Measurements from ENCODE around the gene PRAME. TPM values are rescaled to one million over a fixed set of nuclear protein-coding genes. Genes with fewer than 3 reads are reported as not detected.
"Not testable (repeated sequence)": the region's sequence is repeated elsewhere in the genome, so short reads cannot be mapped to it uniquely, and the experiment has no call there.

PRAME gene
- total RNA-seq, 5 donors from 2014 or later (not counting 1 experiment from before 2014, with no cell fraction given): 1.7 to 2.7 (median 2.0) TPM; not detected in 2

DNA sequence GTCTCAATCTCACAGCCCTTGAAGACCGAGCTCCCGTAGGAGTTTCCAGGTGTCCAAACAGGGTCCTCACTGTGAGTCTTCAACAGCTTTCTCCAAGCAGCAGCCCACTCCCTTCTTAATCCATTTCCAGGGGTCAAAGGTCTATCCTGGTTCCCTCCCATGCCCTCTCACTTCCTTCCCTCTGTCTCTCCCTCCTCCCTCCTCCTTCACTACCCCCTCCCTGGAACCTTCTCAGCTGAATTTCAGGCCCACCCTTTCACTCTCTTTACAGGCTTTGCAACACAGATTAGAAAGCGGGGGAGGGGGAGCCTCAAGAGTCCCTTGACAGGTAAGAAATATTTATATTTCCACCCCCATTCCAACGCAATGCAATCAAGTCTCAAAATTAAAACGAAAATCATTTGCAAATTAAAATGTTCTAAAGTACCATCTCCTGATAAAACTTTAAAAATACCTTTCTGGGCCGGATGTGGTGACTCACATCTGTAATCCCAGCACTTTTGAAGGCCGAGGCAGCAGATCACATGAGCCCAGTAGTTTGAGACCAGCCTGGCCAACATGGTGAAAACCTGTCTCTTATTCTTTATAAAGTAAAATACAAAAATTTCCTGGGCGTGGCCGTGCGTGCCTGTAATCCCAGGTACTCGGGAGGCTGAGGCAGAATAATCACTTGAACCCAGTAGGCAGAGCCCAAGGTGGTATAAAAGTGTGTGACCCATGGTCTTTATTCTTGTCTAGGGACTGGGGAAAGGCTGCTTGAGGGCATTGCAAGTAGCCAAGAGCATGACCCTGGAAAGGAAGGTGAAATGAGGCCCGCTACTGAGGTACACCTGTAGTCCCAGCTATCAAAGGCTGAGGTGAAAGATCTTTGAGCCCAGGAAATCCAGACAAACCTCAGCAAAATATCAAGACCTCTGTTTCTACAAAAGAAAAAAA lies 38.1 kb downstream of the PRAME start:
- POLR2A ChIA-PET: no interaction called here
- Mint-ChIP-seq H3K27me3 (peaks cover 24 to 27% of the 10 kb centered on the region in 2 donors), H3K9me3 (no peaks in the 10 kb centered on the region), H3K4me3 (no peak overlapping the region), H3K27ac (no peak overlapping the region), H3K36me3 (no peaks in the 10 kb centered on the region), H3K4me1 (no peaks in the 10 kb centered on the region)
- Histone ChIP-seq H3K9me3 (no peaks in the 10 kb centered on the region), H3K36me3 (ENCODE audit: control insufficient read depth in 2 of 2, extremely low read depth in 1 of 2, insufficient read depth in 1 of 2, low read length in 1 of 2) (no peaks in the 10 kb centered on the region), H3K4me1 (ENCODE audit: control insufficient read depth in 1 of 2, extremely low read depth in 1 of 2, insufficient read depth in 2 of 2, low read length in 2 of 2) (no peaks in the 10 kb centered on the region), H3K4me3 (ENCODE audit: control insufficient read depth in 1 of 2, extremely low read depth in 1 of 2, low read length in 1 of 2) (no peak overlapping the region), H3K27me3 (replicated peaks in 1 of 2; ENCODE audit: control insufficient read depth in 2 of 2, extremely low read depth in 1 of 2, insufficient read depth in 2 of 2, low read length in 1 of 2) (peaks cover 0 to 14% of the 10 kb centered on the region in 2 experiments), H3K27ac (ENCODE audit: low read length) (no peak overlapping the region)
- ATAC-seq (replicated peaks in 1 of 4) (no peak), DNase-seq (no peak)
- WGBS (ENCODE audit: insufficient coverage): 82% methylated on average over 9 of the region's 12 CpGs
- CTCF ChIA-PET: interaction anchor here in 1 of 2 donors (0.7 kb wide), 1 partner anchor 12 kb away, joined by 3 read pairs; no protein-coding TSS in a partner anchor

DNA sequence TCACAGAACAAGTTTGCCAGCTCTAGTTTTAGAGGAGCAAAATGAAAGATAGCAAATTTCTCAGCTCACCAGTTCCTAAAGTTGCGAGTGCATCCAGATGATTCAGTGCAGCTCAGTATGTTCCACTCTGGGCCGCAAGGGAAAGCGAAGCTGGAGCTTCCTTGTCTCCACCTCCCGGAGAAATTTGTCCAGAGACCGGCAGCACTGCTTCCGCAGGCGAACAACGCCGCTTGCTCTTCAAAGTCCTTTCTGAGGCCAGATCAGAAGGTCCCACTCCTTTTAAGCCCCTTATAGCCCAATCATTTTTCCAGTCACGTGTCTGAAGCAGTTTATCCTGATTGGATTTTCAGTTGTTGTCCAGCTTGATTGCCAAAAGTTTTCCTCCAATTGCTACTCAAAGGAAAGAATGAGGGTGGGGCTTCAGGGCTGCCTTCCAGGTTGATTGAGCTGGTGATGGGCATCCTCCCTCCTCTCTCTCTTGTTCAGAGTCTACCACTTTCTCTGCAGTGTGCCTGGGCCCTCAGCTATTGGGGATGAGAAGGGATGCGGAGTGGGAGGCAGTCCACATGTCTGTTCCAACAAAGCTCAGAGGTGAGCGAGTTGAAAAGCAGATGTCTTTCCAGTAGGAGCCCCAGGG lies 38.9 kb downstream of the PRAME start, which contains the start of gene ZNF280A:
Gene ZNF280A (minus strand): TSS at position 251 of the 637 bp plus-strand sequence. CDS start 4,640 bp downstream, outside the sequence.
- ChIA-PET CTCF (interaction anchor here in 1 of 2 donors (0.7 kb wide), 1 partner anchor 11 kb away, joined by 3 read pairs; no protein-coding TSS in a partner anchor), POLR2A (no interaction called here)
- WGBS (ENCODE audit: insufficient coverage): 87% methylated on average over 12 of the region's 12 CpGs
- no peak for DNase-seq
- no peaks in the 10 kb centered on the region for H3K9me3 Mint-ChIP-seq
- H3K4me3 ChIP-seq (ENCODE audit: control insufficient read depth in 1 of 2, extremely low read depth in 1 of 2, low read length in 1 of 2): no peak within 1 kb of the TSS
- no peak within 1 kb of the TSS for H3K4me3 Mint-ChIP-seq
- H3K27me3 Mint-ChIP-seq: peaks cover 24 to 33% of the 10 kb centered on the region in 2 donors
- no peaks in the 10 kb centered on the region for H3K36me3 Mint-ChIP-seq
- no peaks in the 10 kb centered on the region for H3K4me1 ChIP-seq (ENCODE audit: control insufficient read depth in 1 of 2, extremely low read depth in 1 of 2, insufficient read depth in 2 of 2, low read length in 2 of 2)
- no peaks in the 10 kb centered on the region for H3K36me3 ChIP-seq (ENCODE audit: control insufficient read depth in 2 of 2, extremely low read depth in 1 of 2, insufficient read depth in 1 of 2, low read length in 1 of 2)
- no peaks in the 10 kb centered on the region for H3K4me1 Mint-ChIP-seq
- H3K9me3 ChIP-seq: no peaks in the 10 kb centered on the region
- H3K27me3 ChIP-seq (replicated peaks in 1 of 2; ENCODE audit: control insufficient read depth in 2 of 2, extremely low read depth in 1 of 2, insufficient read depth in 2 of 2, low read length in 1 of 2): peaks cover 0 to 15% of the 10 kb centered on the region in 2 experiments
- no peak for ATAC-seq (replicated peaks in 1 of 4)
- no peak within 1 kb of the TSS for H3K27ac Mint-ChIP-seq
- H3K27ac ChIP-seq (ENCODE audit: low read length): no peak within 1 kb of the TSS

DNA sequence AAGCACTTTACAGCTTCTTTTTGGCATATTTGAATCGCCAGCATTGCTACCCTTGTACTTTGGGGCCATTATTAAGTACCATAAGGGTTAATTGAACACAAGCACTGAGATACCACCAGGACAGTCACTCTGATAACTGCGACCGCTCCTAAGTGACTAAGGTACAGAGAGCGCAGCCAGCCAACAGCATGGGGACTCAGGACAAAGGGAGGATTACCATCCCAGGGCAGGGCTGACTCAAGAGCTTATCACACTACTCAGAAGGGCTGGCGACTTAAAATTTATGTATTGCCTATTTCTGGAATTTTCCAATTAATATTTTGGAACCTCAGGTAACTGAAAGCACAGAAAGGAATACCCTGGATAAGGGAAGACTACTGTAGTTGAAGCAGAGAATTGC lies 39.5 kb downstream of the PRAME start:
- H3K9me3 Mint-ChIP-seq: no peaks in the 10 kb centered on the region
- Histone ChIP-seq H3K27me3 (replicated peaks in 1 of 2; ENCODE audit: control insufficient read depth in 2 of 2, extremely low read depth in 1 of 2, insufficient read depth in 2 of 2, low read length in 1 of 2) (peaks cover 0 to 12% of the 10 kb centered on the region in 2 experiments), H3K36me3 (ENCODE audit: control insufficient read depth in 2 of 2, extremely low read depth in 1 of 2, insufficient read depth in 1 of 2, low read length in 1 of 2) (no peaks in the 10 kb centered on the region), H3K4me3 (ENCODE audit: control insufficient read depth in 1 of 2, extremely low read depth in 1 of 2, low read length in 1 of 2) (no peak overlapping the region), H3K9me3 (no peaks in the 10 kb centered on the region), H3K4me1 (ENCODE audit: control insufficient read depth in 1 of 2, extremely low read depth in 1 of 2, insufficient read depth in 2 of 2, low read length in 2 of 2) (no peaks in the 10 kb centered on the region), H3K27ac (ENCODE audit: low read length) (no peak overlapping the region)
- ChIA-PET CTCF (no interaction called here), POLR2A (no interaction called here)
- no peaks in the 10 kb centered on the region for H3K4me1 Mint-ChIP-seq
- no peaks in the 10 kb centered on the region for H3K36me3 Mint-ChIP-seq
- peaks cover 30 to 39% of the 10 kb centered on the region in 2 donors for H3K27me3 Mint-ChIP-seq
- DNase-seq: no peak
- no peak overlapping the region for H3K4me3 Mint-ChIP-seq
- 83% methylated on average over 2 of the region's 5 CpGs for WGBS (ENCODE audit: insufficient coverage)
- ATAC-seq (replicated peaks in 1 of 4): no peak
- H3K27ac Mint-ChIP-seq: no peak overlapping the region

DNA sequence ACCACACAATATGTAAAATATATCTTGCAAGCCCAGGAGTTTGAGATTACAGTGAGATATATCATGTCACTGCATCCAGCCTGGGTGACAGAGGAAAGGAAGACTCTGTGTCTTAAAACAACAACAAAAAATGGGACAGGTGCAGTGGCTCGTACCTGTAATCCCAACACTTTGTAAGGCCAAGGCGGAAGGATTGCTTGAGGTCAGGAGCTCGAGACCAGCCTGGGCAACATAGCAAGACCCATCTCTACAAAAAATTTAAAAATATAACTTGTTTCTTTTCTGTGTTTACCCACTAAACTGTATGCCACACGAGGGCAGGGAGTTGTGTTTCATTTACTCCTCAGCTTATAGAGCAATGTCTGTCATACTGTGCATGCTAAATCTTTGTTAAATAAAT lies 42.1 kb downstream of the PRAME start:
- no peak overlapping the region for H3K27ac Mint-ChIP-seq
- H3K36me3 Mint-ChIP-seq: no peaks in the 10 kb centered on the region
- H3K4me3 ChIP-seq (ENCODE audit: control insufficient read depth in 1 of 2, extremely low read depth in 1 of 2, low read length in 1 of 2): no peak overlapping the region
- WGBS (ENCODE audit: insufficient coverage): 83% methylated on average over 3 of the region's 4 CpGs
- no peak overlapping the region for H3K27ac ChIP-seq (ENCODE audit: low read length)
- no peaks in the 10 kb centered on the region for H3K4me1 ChIP-seq (ENCODE audit: control insufficient read depth in 1 of 2, extremely low read depth in 1 of 2, insufficient read depth in 2 of 2, low read length in 2 of 2)
- H3K4me1 Mint-ChIP-seq: no peaks in the 10 kb centered on the region
- POLR2A ChIA-PET: no interaction called here
- no peaks in the 10 kb centered on the region for H3K9me3 ChIP-seq
- H3K27me3 ChIP-seq (replicated peaks in 1 of 2; ENCODE audit: control insufficient read depth in 2 of 2, extremely low read depth in 1 of 2, insufficient read depth in 2 of 2, low read length in 1 of 2): peaks cover 0 to 13% of the 10 kb centered on the region in 2 experiments
- no peaks in the 10 kb centered on the region for H3K9me3 Mint-ChIP-seq
- no peaks in the 10 kb centered on the region for H3K36me3 ChIP-seq (ENCODE audit: control insufficient read depth in 2 of 2, extremely low read depth in 1 of 2, insufficient read depth in 1 of 2, low read length in 1 of 2)
- CTCF ChIA-PET: no interaction called here
- H3K4me3 Mint-ChIP-seq: no peak overlapping the region
- DNase-seq: no peak
- H3K27me3 Mint-ChIP-seq: peaks cover 39 to 44% of the 10 kb centered on the region in 2 donors
- ATAC-seq (replicated peaks in 1 of 4): no peak

DNA sequence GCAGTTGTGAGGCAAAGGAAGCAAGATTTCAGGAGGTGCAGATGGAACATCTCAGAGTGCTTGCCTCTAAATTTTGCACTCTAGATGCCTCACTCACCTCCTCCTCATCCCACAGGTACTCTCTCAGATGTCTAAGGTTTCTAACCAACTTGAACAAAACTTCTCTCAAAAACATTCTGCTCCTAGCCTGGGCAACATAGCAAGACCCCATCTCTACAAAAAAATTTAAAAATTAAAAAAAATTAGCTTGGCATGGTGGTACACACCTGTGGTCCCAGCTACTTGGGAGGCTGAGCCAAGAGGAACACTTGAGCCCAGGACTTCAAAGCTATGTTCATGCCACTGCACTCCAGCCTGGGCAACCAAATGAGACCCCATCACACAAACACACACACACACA lies 43.2 kb downstream of the PRAME start:
- ATAC-seq (replicated peaks in 1 of 4) (no peak), DNase-seq (no peak)
- Histone ChIP-seq H3K4me1 (ENCODE audit: control insufficient read depth in 1 of 2, extremely low read depth in 1 of 2, insufficient read depth in 2 of 2, low read length in 2 of 2) (no peaks in the 10 kb centered on the region), H3K9me3 (no peaks in the 10 kb centered on the region), H3K4me3 (ENCODE audit: control insufficient read depth in 1 of 2, extremely low read depth in 1 of 2, low read length in 1 of 2) (no peak overlapping the region), H3K36me3 (ENCODE audit: control insufficient read depth in 2 of 2, extremely low read depth in 1 of 2, insufficient read depth in 1 of 2, low read length in 1 of 2) (no peaks in the 10 kb centered on the region), H3K27ac (ENCODE audit: low read length) (no peak overlapping the region), H3K27me3 (replicated peaks in 1 of 2; ENCODE audit: control insufficient read depth in 2 of 2, extremely low read depth in 1 of 2, insufficient read depth in 2 of 2, low read length in 1 of 2) (peaks cover 0 to 13% of the 10 kb centered on the region in 2 experiments)
- CTCF ChIA-PET: no interaction called here
- Mint-ChIP-seq H3K4me1 (no peaks in the 10 kb centered on the region), H3K4me3 (no peak overlapping the region), H3K9me3 (no peaks in the 10 kb centered on the region), H3K27ac (no peak overlapping the region), H3K36me3 (no peaks in the 10 kb centered on the region), H3K27me3 (peaks cover 39 to 41% of the 10 kb centered on the region in 2 donors)
- POLR2A ChIA-PET: no interaction called here

DNA sequence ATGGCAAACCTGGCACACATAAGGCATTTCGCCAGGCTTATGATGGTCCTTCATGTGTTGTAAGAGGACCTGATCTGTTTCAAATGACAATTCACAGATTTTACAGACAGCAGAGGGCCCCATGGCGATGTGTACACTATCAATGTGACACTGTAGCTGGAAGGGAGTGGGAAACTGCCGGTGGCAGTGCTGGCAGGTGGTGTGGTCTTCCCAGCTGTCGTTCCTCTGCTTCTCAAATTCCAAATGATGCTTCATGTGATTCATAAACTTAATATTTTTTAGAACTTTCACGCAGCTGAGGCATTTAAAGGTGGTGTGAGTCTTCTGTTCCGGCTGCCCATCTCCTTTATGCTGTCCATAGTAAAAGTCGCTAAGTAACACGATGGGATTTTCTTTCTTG lies 44.6 kb downstream of the PRAME start:
- H3K27ac Mint-ChIP-seq; H3K27me3 ChIP-seq (replicated peaks in 1 of 2; ENCODE audit: control insufficient read depth in 2 of 2, extremely low read depth in 1 of 2, insufficient read depth in 2 of 2, low read length in 1 of 2); ATAC-seq (replicated peaks in 1 of 4); H3K4me3 Mint-ChIP-seq; H3K4me1 ChIP-seq (ENCODE audit: control insufficient read depth in 1 of 2, extremely low read depth in 1 of 2, insufficient read depth in 2 of 2, low read length in 2 of 2); POLR2A ChIA-PET; H3K36me3 ChIP-seq (ENCODE audit: control insufficient read depth in 2 of 2, extremely low read depth in 1 of 2, insufficient read depth in 1 of 2, low read length in 1 of 2); H3K9me3 Mint-ChIP-seq; H3K4me3 ChIP-seq (ENCODE audit: control insufficient read depth in 1 of 2, extremely low read depth in 1 of 2, low read length in 1 of 2); H3K4me1 Mint-ChIP-seq; H3K27ac ChIP-seq (ENCODE audit: low read length); DNase-seq; CTCF ChIA-PET; H3K36me3 Mint-ChIP-seq; H3K9me3 ChIP-seq: not testable (repeated sequence)
- peaks cover 34 to 39% of the 10 kb centered on the region in 2 donors for H3K27me3 Mint-ChIP-seq
- WGBS (ENCODE audit: insufficient coverage): 89% methylated on average over 4 of the region's 8 CpGs

Data from T-cell (primary cell).